Middle frontal gyrus (tissue), 1 donor: ENCODE results near the gene CALU.

Experiments used
- DNase-seq: peaks from one replicate; pipeline ENCODE4 v3.0.0-alpha.2; 2015; ENCODE audit warnings: low spot score; ENCODE audit errors: extremely low spot score

Gene CALU

GRCh38 chr7:128745706-128746105 lies 6.5 kb downstream of the CALU start:
- DNase-seq: no peak

- DNase-seq: no peak
Observed at GRCh38 chr7:128747327-128748079, 8.3 kb downstream of the CALU start.

- no peak for DNase-seq
Observed at GRCh38 chr7:128752251-128752650, 13.1 kb downstream of the CALU start.

DNA sequence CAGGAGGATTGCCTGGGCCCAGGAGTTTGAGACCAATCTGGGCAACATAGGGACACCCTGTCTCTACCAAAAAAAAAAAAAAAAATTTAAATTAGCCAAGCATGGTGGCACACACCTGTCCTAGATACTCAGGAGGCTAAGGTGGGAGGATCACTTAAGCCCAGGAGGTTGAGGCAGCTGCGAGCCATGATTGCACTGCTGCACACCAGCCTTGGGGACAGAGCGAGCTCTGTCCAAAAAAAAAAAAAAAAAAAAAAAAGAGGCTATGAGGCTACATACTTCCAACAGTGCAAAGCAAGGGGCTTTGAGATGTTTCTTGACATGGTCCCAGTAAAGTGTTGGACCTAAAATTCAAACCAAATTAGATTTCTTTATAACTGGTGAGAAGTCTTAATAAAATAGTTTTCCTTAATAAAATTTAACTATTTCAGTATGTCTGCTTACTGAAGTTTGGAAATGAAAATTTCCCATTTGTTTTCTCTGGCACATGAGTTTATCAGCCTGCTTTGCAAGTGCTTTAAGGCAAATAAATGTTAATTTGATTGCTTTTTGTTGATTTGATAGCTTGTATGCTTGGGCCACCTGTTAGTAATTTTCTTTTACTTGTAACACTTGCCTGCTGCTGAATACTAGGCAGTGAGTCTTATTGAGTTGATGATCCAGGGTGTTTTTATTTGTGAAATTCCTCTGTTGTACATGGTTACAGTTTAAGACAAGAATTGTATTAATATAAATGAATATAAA lies 16.1 kb downstream of the CALU start:
- no peak for DNase-seq

GRCh38 chr7:128755819-128756476 lies 16.8 kb downstream of the CALU start:
- DNase-seq: no peak

DNA sequence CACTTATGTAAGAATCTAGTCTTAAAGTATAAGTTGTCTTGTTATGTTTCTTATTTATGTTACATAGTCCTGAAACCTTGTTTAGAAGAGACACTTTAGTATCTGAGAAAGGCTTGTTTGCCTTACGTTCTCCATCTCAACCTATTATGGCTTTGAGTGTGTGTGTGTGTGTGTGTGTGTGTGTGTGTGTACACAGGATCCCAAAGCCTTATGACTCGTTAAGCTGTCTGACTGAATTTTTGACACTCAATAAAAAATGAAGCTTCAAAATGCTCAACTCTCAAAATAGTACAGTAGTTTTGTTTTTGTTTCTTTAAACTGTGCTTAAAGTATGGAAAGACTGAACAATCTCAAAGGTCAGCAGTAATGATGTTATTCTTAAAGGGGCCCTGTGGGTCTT lies 18.0 kb downstream of the CALU start:
- no peak for DNase-seq

DNA sequence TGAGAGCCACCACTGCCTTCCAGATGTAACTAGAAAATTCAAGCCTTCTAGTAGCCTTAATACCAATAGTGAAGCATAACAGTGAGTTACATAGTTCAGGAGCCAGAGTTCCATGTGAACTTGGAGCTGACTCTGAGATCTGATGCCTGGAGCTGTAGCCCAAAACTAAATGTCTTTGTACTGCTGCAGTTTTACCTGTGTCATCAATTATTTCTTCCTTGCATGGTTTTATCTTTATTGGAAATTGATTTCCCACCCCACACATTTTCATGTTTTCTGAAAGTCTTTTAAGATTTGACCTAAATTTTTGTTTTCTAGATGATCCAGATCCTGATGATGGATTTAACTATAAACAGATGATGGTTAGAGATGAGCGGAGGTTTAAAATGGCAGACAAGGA lies 19.4 kb downstream of the CALU start:
- DNase-seq: no peak

- DNase-seq: no peak
Observed at GRCh38 chr7:128759242-128759641, 20.1 kb downstream of the CALU start.

- no peak for DNase-seq
Observed at GRCh38 chr7:128763541-128763940, 24.4 kb downstream of the CALU start.

- no peak for DNase-seq
Observed at GRCh38 chr7:128767475-128768110, 28.4 kb downstream of the CALU start.

DNA sequence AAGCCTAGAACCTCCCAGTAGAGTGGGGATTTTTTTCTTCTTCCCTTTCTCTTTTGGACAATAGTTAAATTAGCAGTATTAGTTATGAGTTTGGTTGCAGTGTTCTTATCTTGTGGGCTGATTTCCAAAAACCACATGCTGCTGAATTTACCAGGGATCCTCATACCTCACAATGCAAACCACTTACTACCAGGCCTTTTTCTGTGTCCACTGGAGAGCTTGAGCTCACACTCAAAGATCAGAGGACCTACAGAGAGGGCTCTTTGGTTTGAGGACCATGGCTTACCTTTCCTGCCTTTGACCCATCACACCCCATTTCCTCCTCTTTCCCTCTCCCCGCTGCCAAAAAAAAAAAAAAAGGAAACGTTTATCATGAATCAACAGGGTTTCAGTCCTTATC lies 31.1 kb downstream of the CALU start:
- DNase-seq: no peak

- no peak for DNase-seq
Observed at GRCh38 chr7:128773604-128774003, 34.4 kb downstream of the CALU start.

DNA sequence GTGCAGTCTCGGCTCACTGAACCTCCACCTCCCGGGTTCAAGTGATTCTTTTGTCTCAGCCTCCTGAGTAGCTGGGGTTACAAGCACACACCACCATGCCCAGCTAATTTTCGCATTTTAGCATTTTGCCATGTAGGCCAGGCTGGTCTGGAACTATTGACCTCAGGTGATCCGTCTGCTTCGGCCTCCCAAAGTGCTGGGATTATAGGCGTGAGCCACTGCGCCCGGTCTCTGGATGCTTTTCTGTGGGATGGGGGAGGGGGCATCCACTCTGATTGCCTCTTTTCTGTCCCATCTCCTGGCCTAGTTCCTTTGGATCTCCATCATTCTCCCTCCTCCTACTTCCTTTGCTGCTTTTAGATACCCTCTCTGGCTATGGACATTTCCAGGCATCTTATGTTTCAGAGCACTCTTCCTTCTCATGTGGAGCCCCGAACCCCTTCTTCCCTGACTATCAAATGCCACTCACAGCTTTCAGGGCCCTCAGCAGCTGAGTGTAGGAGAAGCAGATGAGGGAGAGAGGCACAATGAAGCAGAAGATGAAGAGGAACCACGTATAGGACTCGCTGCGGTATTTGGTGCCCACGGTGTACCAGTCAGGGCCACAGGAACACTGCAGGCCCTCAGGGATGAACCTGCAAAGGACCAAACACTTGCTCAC lies 35.0 kb downstream of the CALU start:
- DNase-seq: no peak

- DNase-seq: no peak
Observed at GRCh38 chr7:128774921-128775320, 35.8 kb downstream of the CALU start.

- no peak for DNase-seq
Observed at GRCh38 chr7:128775744-128776474, 36.8 kb downstream of the CALU start, which contains the start of gene OPN1SW. Gene OPN1SW (minus strand): TSS chr7:128775794. CDS start chr7:128775781, 13 bp downstream.

DNA sequence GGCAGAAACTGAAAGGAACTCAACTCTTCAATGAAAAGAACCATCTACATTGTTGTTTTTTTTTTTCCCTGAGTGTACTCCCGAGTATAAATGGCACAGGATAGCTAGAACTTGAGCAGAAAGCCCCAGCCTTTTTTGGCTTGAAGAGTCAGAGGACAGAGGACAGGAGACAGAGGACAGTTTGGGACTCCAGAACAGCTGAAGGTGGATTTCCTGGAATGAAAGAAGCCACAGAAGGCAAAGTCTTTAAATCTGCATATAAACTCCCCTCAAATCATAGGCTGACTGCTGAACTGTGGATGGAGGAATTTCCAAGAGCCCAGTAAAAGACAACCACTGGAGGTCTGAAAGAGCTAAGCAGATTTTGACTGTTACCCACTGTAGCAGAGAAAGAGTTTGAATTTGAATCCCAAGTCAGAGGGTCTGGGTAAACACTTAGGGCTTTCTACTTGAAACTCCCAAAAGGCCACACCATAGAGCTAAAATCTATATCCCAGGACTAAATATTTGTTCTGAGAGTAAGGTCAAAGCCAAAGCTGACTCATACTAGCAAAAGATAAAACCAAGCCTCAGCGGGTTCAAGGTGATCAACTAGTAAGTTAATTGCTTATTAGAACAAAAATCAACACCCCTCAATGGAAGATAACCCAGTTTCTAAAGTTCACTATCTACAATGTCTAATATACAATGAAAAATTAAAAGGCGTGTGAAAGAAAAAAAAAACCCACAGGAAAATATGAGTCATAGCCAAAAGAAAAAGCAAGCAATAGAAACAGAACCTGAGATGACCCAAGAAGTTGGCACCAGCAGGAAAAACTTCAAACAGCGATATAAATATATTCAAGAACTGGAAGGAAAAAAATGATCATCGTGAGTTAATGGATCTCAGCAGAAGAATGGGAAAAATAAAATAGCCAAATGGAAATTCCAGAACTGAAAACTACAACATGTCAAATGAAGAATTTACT lies 38.3 kb downstream of the CALU start:
- DNase-seq: no peak

DNA sequence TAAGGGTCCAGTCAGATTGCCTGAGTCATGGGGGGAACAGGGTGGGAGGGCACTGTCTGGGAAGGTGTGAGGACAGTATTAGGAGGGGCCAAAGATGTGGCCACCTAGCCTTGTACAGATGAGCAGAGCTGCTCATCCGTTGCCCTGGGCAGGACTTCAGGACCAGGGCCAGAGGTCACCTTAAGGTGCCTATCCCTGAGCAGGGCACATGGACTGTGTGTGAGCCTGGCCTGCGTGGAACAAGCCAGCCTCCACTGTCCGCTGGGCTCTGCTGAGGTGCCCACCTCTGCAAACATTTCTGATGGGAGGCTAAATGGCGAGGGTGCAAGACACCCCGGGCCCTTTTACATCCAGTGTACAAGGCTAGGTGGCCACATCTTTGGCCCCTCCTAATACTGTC lies 39.8 kb downstream of the CALU start:
- DNase-seq: no peak

- DNase-seq: no peak
Observed at GRCh38 chr7:128781126-128781525, 42.0 kb downstream of the CALU start.

- no peak for DNase-seq
Observed at GRCh38 chr7:128781851-128782250, 42.7 kb downstream of the CALU start.
